ENCODE results near the gene DNAH3.

DNA sequence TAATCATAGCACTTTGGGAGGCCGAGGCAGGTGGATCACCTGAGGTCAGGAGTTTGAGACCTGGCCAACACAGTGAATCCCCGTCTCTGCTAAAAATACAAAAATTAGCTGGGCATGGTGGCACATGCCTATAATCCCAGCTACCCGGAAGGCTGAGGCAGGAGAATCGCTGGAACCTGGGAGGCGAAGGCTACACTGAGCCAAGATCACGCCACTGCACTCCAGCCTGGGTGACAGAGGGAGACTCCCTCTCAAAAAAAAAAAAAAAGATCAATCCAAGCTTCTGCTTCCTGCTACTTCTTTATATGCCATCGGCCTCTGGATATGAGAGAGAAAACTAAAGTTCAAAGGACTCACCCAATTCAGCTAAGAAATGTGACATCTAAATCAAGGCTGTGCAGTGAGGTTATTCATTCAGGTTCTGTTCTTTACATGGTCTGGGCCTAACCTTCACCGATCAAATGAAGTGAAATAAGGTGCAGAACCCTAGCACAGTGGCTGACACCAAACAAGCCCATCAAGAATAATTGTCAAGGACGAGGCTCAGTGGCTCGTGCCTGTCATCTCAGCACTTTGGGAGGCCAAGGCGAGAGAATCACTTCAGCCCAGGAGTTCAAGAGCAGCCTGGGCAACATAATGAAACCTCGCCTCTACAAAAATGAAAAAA lies 35.1 kb upstream of the DNAH3 start:
- TF ChIP-seq, protein P1, sequence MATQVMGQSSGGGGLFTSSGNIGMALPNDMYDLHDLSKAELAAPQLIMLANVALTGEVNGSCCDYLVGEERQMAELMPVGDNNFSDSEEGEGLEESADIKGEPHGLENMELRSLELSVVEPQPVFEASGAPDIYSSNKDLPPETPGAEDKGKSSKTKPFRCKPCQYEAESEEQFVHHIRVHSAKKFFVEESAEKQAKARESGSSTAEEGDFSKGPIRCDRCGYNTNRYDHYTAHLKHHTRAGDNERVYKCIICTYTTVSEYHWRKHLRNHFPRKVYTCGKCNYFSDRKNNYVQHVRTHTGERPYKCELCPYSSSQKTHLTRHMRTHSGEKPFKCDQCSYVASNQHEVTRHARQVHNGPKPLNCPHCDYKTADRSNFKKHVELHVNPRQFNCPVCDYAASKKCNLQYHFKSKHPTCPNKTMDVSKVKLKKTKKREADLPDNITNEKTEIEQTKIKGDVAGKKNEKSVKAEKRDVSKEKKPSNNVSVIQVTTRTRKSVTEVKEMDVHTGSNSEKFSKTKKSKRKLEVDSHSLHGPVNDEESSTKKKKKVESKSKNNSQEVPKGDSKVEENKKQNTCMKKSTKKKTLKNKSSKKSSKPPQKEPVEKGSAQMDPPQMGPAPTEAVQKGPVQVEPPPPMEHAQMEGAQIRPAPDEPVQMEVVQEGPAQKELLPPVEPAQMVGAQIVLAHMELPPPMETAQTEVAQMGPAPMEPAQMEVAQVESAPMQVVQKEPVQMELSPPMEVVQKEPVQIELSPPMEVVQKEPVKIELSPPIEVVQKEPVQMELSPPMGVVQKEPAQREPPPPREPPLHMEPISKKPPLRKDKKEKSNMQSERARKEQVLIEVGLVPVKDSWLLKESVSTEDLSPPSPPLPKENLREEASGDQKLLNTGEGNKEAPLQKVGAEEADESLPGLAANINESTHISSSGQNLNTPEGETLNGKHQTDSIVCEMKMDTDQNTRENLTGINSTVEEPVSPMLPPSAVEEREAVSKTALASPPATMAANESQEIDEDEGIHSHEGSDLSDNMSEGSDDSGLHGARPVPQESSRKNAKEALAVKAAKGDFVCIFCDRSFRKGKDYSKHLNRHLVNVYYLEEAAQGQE (IDR thresholded peaks at IDR 0.05; ENCODE audit: insufficient read depth in 1 of 2, low read depth in 2 of 2, low read length in 2 of 2) = no peak
- no peak for TF ChIP-seq POLR2AphosphoS5 (IDR thresholded peaks at IDR 0.05; ENCODE audit: low read depth, low read length)
- no peak for TF ChIP-seq SIN3A (IDR thresholded peaks at IDR 0.05; ENCODE audit: borderline replicate concordance, insufficient read depth, low read length)
- no peak for TF ChIP-seq TAF1 (IDR thresholded peaks at IDR 0.05; ENCODE audit: borderline replicate concordance, insufficient read depth, low read length)
